ENCODE measurements around the gene SLC6A17. TPM values are rescaled to one million over a fixed set of nuclear protein-coding genes. Genes with fewer than 3 reads are reported as not detected.

Gene SLC6A17
- total RNA-seq, 1 experiment from 2014 or later = 0.17 TPM

DNA sequence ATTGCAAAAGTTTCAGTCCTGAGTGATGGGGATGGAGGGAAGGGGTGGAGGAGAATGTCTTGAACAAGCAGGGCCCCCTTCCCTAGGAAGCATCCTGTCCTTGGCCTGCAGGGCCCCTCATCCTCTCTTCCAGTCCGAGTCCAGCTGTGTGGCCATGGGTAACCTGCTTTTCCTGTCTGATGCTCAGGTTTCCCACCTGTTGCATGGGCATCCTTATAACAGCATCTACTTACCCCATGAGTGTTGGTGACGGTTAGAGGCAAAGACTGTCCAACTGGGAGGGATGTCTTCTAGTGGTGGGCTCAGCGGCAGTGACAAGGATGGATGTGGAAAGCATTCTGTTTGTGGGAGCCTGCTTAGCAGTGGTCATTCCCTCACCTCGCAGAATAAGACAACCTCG, 36.1 kb upstream of the SLC6A17 start:
- H4K91ac ChIP-seq (ENCODE audit: insufficient read length, low read depth, low read length) = no peak overlapping the region
- no peak overlapping the region for H4K5ac ChIP-seq (ENCODE audit: insufficient read length, low read depth, low read length)
- H3K27ac ChIP-seq (ENCODE audit: insufficient read length, low read depth, low read length) = no peak overlapping the region
- H3K4me1 ChIP-seq (ENCODE audit: insufficient read depth, low read length) = no peaks in the 10 kb centered on the region
- Mint-ChIP-seq H3K27me3 (ENCODE audit: low read depth) (peaks cover 32% of the 10 kb centered on the region), H3K36me3 (ENCODE audit: insufficient read depth in 1 of 3, low read depth in 3 of 3) (no peaks in the 10 kb centered on the region), H3K9me3 (peaks cover 0 to under 1% of the 10 kb centered on the region in 2 experiments; a peak in 2 of 5 replicates), H3K4me3 (no peak overlapping the region), H3K27ac (no peak overlapping the region; a peak in 1 of 7 replicates), H3K4me1 (peaks cover 4 to 7% of the 10 kb centered on the region in 2 experiments; a peak in 2 of 4 replicates)
- no peaks in the 10 kb centered on the region for H3K9me3 ChIP-seq (ENCODE audit: control insufficient read depth, low read depth, low read length)
- H3K9ac ChIP-seq (ENCODE audit: extremely low read depth, insufficient read length, low read length) = no peak overlapping the region
- no peak overlapping the region for H3K4me2 ChIP-seq (ENCODE audit: insufficient read depth, insufficient read length, low read length)
- no peaks in the 10 kb centered on the region for H4K20me1 ChIP-seq (ENCODE audit: control insufficient read depth, insufficient read depth, insufficient read length)
- H4K8ac ChIP-seq (replicated peaks; ENCODE audit: insufficient read length, low read depth, low read length) = no peak overlapping the region
- H2AFZ ChIP-seq (ENCODE audit: low read length) = no peak overlapping the region
- H3K23me2 ChIP-seq (ENCODE audit: insufficient read length, low read depth, low read length, poor library complexity, severe bottlenecking) = no peaks in the 10 kb centered on the region
- TF ChIP-seq, protein P1, sequence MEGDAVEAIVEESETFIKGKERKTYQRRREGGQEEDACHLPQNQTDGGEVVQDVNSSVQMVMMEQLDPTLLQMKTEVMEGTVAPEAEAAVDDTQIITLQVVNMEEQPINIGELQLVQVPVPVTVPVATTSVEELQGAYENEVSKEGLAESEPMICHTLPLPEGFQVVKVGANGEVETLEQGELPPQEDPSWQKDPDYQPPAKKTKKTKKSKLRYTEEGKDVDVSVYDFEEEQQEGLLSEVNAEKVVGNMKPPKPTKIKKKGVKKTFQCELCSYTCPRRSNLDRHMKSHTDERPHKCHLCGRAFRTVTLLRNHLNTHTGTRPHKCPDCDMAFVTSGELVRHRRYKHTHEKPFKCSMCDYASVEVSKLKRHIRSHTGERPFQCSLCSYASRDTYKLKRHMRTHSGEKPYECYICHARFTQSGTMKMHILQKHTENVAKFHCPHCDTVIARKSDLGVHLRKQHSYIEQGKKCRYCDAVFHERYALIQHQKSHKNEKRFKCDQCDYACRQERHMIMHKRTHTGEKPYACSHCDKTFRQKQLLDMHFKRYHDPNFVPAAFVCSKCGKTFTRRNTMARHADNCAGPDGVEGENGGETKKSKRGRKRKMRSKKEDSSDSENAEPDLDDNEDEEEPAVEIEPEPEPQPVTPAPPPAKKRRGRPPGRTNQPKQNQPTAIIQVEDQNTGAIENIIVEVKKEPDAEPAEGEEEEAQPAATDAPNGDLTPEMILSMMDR (conservative IDR thresholded peaks at IDR 0.05) = no peak
- no peak overlapping the region for H3T11ph ChIP-seq (ENCODE audit: low read length)
- no peaks in the 10 kb centered on the region for H3K79me1 ChIP-seq (ENCODE audit: insufficient read depth, low read depth, low read length, poor library complexity, severe bottlenecking)
- H3K79me2 ChIP-seq (ENCODE audit: insufficient read depth, low read length) = no peaks in the 10 kb centered on the region
- no peak overlapping the region for H3K18ac ChIP-seq (ENCODE audit: insufficient read length, low read depth, low read length)
- no peak overlapping the region for H3K56ac ChIP-seq (ENCODE audit: insufficient read length, low read depth, low read length)
- H3K4ac ChIP-seq (ENCODE audit: low read depth, low read length) = no peak overlapping the region
- H3K23ac ChIP-seq (ENCODE audit: insufficient read length, low read depth, low read length) = no peak overlapping the region
- no peak overlapping the region for H2BK20ac ChIP-seq (ENCODE audit: low read depth, low read length, poor library complexity, severe bottlenecking)
- H2BK5ac ChIP-seq (ENCODE audit: insufficient read length, low read length) = no peak overlapping the region
- no peak overlapping the region for H2AK5ac ChIP-seq (ENCODE audit: insufficient read length, low read length)
- H3K14ac ChIP-seq (ENCODE audit: insufficient read depth, low read length) = no peak overlapping the region
- no peak overlapping the region for H2BK15ac ChIP-seq (ENCODE audit: low read depth, low read length)
- H2BK120ac ChIP-seq (ENCODE audit: low read depth, low read length, poor library complexity, severe bottlenecking) = no peak overlapping the region
- WGBS (ENCODE audit: extremely low coverage, insufficient read length, low lambda C conversion rate) = no CpG with 5 or more reads among the region's 5 CpGs
- DNase-seq = no peak
- no peaks in the 10 kb centered on the region for H3K27me3 ChIP-seq (ENCODE audit: insufficient read depth, low read length)
- no peak overlapping the region for H2BK12ac ChIP-seq (ENCODE audit: insufficient read length, low read depth, low read length)

All from H9 (cell line).